Astrocyte of the spinal cord (primary cell): ENCODE measurements around the gene NPAS3.

Experiments used
- DNase-seq: peaks from one replicate; pipeline ENCODE4 v3.0.0; 2011; ENCODE audit warnings: low read depth, low spot score
- H3K4me3 ChIP-seq: 2 replicates; pipeline ENCODE4 v1.5.1; 2011; ENCODE audit warnings: low read depth, mild to moderate bottlenecking, low read length, moderate library complexity
- in situ Hi-C: cut with HindIII; loops from 2 replicates; pipeline ENCODE4 v1.10.0; 2017; ENCODE audit warnings: low sequenced_read_pairs
- TF ChIP-seq, protein P1 (sequence below): IDR thresholded peaks from 2 replicates; pipeline ENCODE4 v1.5.1; 2012; ENCODE audit warnings: low read depth, mild to moderate bottlenecking, low read length, inconsistent platforms

NPAS3 gene

DNA sequence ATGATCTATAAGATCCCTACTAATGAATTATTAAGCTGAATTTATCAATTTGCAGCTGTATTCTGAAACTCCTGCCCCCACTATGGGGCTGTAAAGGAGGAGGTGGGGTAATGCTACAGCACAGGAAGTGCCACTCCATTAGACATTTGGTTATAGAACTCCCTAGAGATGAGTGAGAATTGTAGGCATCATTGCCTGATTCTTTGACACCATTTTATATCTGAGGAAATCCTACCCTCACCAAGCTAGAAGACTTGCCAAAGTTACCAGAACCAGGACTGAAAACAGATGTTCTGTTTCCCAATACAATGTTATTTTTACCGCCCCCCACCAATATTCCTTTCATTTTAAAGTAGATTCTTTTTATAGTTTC is 829.8 kb downstream of the NPAS3 start:
- no peak overlapping the region for H3K4me3 ChIP-seq
- DNase-seq, result no peak
- TF ChIP-seq, protein P1, sequence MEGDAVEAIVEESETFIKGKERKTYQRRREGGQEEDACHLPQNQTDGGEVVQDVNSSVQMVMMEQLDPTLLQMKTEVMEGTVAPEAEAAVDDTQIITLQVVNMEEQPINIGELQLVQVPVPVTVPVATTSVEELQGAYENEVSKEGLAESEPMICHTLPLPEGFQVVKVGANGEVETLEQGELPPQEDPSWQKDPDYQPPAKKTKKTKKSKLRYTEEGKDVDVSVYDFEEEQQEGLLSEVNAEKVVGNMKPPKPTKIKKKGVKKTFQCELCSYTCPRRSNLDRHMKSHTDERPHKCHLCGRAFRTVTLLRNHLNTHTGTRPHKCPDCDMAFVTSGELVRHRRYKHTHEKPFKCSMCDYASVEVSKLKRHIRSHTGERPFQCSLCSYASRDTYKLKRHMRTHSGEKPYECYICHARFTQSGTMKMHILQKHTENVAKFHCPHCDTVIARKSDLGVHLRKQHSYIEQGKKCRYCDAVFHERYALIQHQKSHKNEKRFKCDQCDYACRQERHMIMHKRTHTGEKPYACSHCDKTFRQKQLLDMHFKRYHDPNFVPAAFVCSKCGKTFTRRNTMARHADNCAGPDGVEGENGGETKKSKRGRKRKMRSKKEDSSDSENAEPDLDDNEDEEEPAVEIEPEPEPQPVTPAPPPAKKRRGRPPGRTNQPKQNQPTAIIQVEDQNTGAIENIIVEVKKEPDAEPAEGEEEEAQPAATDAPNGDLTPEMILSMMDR, result no peak
- in situ Hi-C loops, result no loop called here

DNA sequence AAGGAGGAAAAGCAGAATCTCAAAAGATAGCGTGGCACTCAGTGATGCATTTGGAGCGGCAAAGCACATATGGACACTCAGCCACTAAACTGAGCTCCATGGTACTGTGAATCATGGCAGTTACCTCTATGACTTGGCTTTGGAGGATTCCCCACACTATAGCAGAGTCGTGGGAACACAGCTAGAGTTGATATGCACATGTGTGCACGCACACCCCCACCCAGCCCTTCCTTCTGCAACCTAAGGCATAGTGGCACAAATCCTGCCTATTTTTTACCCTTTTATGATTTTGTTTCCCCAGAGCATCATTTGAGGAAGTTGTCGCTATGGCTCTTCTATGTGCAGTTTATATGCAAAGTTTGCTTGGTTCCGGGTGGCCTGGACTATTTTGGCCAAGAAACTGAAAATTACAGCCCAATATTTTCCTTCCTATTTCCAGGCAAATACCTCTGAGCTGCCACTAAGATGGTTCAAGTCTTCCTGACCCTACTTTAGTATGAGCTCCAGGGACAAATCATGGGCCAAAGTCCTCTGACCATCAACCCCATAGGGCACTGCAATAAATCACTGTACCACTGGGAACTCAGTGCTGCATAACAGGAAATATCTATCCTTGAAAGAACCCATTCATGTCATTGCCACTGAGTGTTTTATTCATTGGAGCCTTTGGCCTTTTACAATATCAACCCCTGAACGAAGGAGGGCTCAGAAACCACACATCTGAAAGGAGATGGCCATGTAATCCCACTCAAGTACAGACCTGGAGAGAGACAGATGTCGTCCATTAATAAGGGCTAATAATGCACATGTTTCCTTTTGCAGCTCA is 834.7 kb downstream of the NPAS3 start:
- in situ Hi-C loops, result no loop called here
- no peak for DNase-seq
- no peak overlapping the region for H3K4me3 ChIP-seq
- TF ChIP-seq, protein P1, result no peak

GRCh38 chr14:33774161-33774560 is 835.5 kb downstream of the NPAS3 start:
- in situ Hi-C loops, result no loop called here

GRCh38 chr14:33774723-33775470 is 836.2 kb downstream of the NPAS3 start:
- no peak for DNase-seq
- H3K4me3 ChIP-seq, result no peak overlapping the region
- TF ChIP-seq, protein P1, result no peak
- in situ Hi-C loops, result no loop called here

More at GRCh38 chr14:33774161-33774560, 835.5 kb downstream of the NPAS3 start:
- DNase-seq, result no peak
- no peak overlapping the region for H3K4me3 ChIP-seq
- TF ChIP-seq, protein P1, result no peak

- TF ChIP-seq, protein P1, result no peak
- H3K4me3 ChIP-seq, result no peak overlapping the region
- DNase-seq, result no peak
- in situ Hi-C loops, result no loop called here
Observed at GRCh38 chr14:33776871-33777270, 838.2 kb downstream of the NPAS3 start.

DNA sequence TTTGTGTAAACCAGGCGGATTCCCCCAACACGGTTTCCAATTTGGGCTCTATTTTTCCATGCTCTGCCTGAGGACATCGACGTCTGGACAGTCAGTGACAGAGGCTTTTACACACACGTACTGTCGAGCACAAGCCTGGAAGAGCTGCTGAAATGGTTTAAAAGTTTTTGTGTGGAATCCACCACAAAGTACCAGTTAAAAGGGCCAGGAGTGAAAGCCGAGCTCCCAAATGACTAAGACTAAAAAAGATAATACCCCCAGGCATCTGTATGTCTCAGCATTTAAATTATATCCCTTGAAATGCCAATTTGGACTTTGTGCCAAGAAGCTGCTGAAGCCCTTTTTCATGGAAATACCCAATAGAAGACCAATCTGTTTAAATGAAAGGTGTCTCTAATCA is 839.0 kb downstream of the NPAS3 start:
- H3K4me3 ChIP-seq, result no peak overlapping the region
- TF ChIP-seq, protein P1, result no peak
- in situ Hi-C loops, result no loop called here
- no peak for DNase-seq
